OCI-LY7 (cell line): ENCODE results near the gene ARHGAP18. TPM values are rescaled to one million over a fixed set of nuclear protein-coding genes. Genes with fewer than 3 reads are reported as not detected.

Experiments
- BruUV-seq: library from RNA; stranded (reverse); fragments of 400-500 nt; replicated peaks from 2 replicates; lab custom pipeline; 2021; lab: Mats Ljungman, UMichigan
- CTCF ChIA-PET: fragments of 300-600 bp; sonication (Branson Sonifier 250); formaldehyde crosslinking; loops from one replicate; lab custom pipeline; 2022; ENCODE audit warnings: antibody characterized with exemption; ENCODE audit not compliant: unreplicated experiment; lab: Charles Lee
- POLR2A ChIA-PET: fragments of 300-600 bp; sonication (Branson Sonifier 250); formaldehyde crosslinking; loops from one replicate; lab custom pipeline; 2022; ENCODE audit warnings: antibody characterized with exemption; lab: Charles Lee
- DNase-seq: peaks from one replicate; pipeline ENCODE4 v3.0.0-alpha.2; 2015; ENCODE audit warnings: low spot score
- H2AFZ ChIP-seq: fragments of 200-600 bp; sonication (generic), shearing (Covaris generic); 2 replicates; pipeline ENCODE4 v1.6.1; 2014; ENCODE audit warnings: mild to moderate bottlenecking, antibody characterized with exemption, low read length, moderate library complexity
- H3K27ac ChIP-seq: fragments of 200-600 bp; sonication (generic); 2 replicates; pipeline ENCODE4 v1.5.1; 2014; ENCODE audit warnings: mixed run types, low read depth, mild to moderate bottlenecking, moderate library complexity, low read length, inconsistent platforms; ENCODE audit not compliant: poor library complexity, severe bottlenecking
- H3K36me3 ChIP-seq: fragments of 200-600 bp; sonication (generic); 2 replicates; pipeline ENCODE4 v1.6.1; 2014; ENCODE audit warnings: mild to moderate bottlenecking, antibody characterized with exemption, low read length, moderate library complexity, mixed read lengths; ENCODE audit not compliant: insufficient read depth
- H3K4me1 ChIP-seq: fragments of 200-600 bp; sonication (generic); 2 replicates; pipeline ENCODE4 v1.5.1; 2014; ENCODE audit warnings: mild to moderate bottlenecking, low read length; ENCODE audit not compliant: insufficient read depth, poor library complexity, severe bottlenecking
- H3K4me2 ChIP-seq: fragments of 200-600 bp; sonication (generic); 2 replicates; pipeline ENCODE4 v1.6.1; 2014; ENCODE audit warnings: mild to moderate bottlenecking, low read length
- H3K4me3 ChIP-seq: fragments of 200-600 bp; sonication (generic); 2 replicates; pipeline ENCODE4 v1.5.1; 2014; ENCODE audit warnings: mild to moderate bottlenecking, low read depth, low read length; ENCODE audit not compliant: poor library complexity, severe bottlenecking
- H3K79me2 ChIP-seq: fragments of 200-600 bp; sonication (generic); 2 replicates; pipeline ENCODE4 v1.6.1; 2016; ENCODE audit warnings: low read depth, mild to moderate bottlenecking, low read length, moderate library complexity, mixed read lengths; ENCODE audit not compliant: insufficient read depth
- H3K9me2 ChIP-seq: fragments of 200-600 bp; sonication (generic); 2 replicates; pipeline ENCODE4 v1.6.1; 2016; ENCODE audit warnings: mild to moderate bottlenecking, low read length, mixed read lengths; ENCODE audit not compliant: insufficient read depth
- H3K9me3 ChIP-seq: fragments of 200-600 bp; sonication (generic); 2 replicates; pipeline ENCODE4 v1.6.1; 2014; ENCODE audit warnings: mild to moderate bottlenecking, mixed run types, low read length, mixed read lengths
- H4K20me1 ChIP-seq: fragments of 200-600 bp; sonication (generic); 2 replicates; pipeline ENCODE4 v1.6.1; 2014; ENCODE audit warnings: mild to moderate bottlenecking, antibody characterized with exemption, low read length, moderate library complexity, mixed read lengths; ENCODE audit not compliant: insufficient read depth
- CTCF ChIP-seq: fragments of 200-600 bp; sonication (generic); conservative IDR thresholded peaks from 2 replicates; pipeline ENCODE4 v1.5.1; 2014; ENCODE audit warnings: mild to moderate bottlenecking, antibody characterized with exemption, low read length, moderate library complexity, mixed read lengths
- EZH2phosphoT487 ChIP-seq: fragments of 200-600 bp; sonication (generic); IDR thresholded peaks from 2 replicates; pipeline ENCODE4 v1.6.1; 2018; ENCODE audit warnings: low read depth, borderline replicate concordance, mild to moderate bottlenecking, mixed run types, antibody characterized with exemption, low read length, moderate library complexity, mixed read lengths
- intact Hi-C: fragments of 100-400 bp; cut with micrococcal nuclease; formaldehyde crosslinking; loops from one replicate; pipeline ENCODE4 v1.10.0; 2022; ENCODE audit not compliant: unreplicated experiment
- total RNA-seq, 2 experiments: library from RNA; depleted of rRNA in 1 of 2; stranded (reverse); fragments of >200 nt in 1 of 2; shearing (Covaris generic) in 1 of 2; gene quantifications; 2 replicates each; pipeline ENCODE4 v1.2.3, GENCODE V29; 2014 to 2022

The ARHGAP18 gene
- total RNA-seq, 2 experiments from 2014 or later: 4.8 to 7.5 TPM

DNA sequence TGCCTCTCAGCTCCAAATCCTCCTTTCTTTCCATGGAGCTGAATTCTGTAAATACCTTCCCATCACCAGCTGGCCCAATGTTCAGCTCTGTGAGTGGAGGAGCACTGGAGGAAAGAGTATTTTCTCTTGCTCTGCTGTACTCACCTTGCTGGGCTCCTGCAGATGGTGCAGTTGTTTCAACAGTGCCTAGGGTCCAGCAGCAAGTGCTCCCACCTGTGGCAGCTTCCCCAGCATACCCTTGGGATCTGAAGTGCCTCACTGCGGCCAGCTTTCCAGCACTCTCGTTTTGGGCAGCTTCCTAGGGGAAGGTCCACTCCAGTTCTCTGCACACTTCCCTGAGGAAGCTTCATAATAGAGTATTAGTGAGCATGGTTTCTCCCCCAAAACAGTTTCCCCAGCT is 170.9 kb downstream of the ARHGAP18 start:
- intact Hi-C loops: no loop called here
- ChIA-PET CTCF (no interaction called here), POLR2A (interaction anchor here (0.6 kb wide), 1 partner anchor 750 kb away, joined by 4 read pairs; no protein-coding TSS in a partner anchor)
- DNase-seq: no peak
- Histone ChIP-seq H3K9me2 (no peaks in the 10 kb centered on the region; the same call in 1 of the 2 replicates), H4K20me1 (no peaks in the 10 kb centered on the region), H3K4me1 (no peaks in the 10 kb centered on the region), H3K9me3 (no peaks in the 10 kb centered on the region), H3K36me3 (no peaks in the 10 kb centered on the region), H3K4me2 (no peak overlapping the region), H2AFZ (no peak overlapping the region), H3K79me2 (no peaks in the 10 kb centered on the region), H3K27ac (no peak overlapping the region), H3K4me3 (no peak overlapping the region)
- no TSS peak for BruUV-seq
- TF ChIP-seq EZH2phosphoT487: no peak
- no peak for TF ChIP-seq CTCF

- Histone ChIP-seq H4K20me1 (no peaks in the 10 kb centered on the region), H3K27ac (no peak overlapping the region), H3K79me2 (no peaks in the 10 kb centered on the region), H3K4me2 (no peak overlapping the region), H2AFZ (no peak overlapping the region), H3K36me3 (no peaks in the 10 kb centered on the region), H3K4me3 (no peak overlapping the region), H3K9me2 (no peaks in the 10 kb centered on the region), H3K9me3 (no peaks in the 10 kb centered on the region), H3K4me1 (no peaks in the 10 kb centered on the region)
- BruUV-seq: no TSS peak
- TF ChIP-seq EZH2phosphoT487 (no peak), CTCF (no peak)
- intact Hi-C loops: no loop called here
- DNase-seq: no peak
- POLR2A ChIA-PET: interaction anchor here (0.6 to 0.9 kb wide), 2 partner anchors 19 to 72 kb away, joined by 3 to 4 read pairs; no protein-coding TSS in a partner anchor
- CTCF ChIA-PET: no interaction called here
Measured at GRCh38 chr6:129536271-129536670, 173.7 kb downstream of the ARHGAP18 start.

GRCh38 chr6:129534926-129535325 is 175.1 kb downstream of the ARHGAP18 start:
- H3K4me1 ChIP-seq: no peaks in the 10 kb centered on the region
- no peak overlapping the region for H3K27ac ChIP-seq
- no peaks in the 10 kb centered on the region for H3K36me3 ChIP-seq
- no peak overlapping the region for H3K4me2 ChIP-seq
- DNase-seq: no peak
- TF ChIP-seq EZH2phosphoT487: no peak
- intact Hi-C loops: no loop called here
- ChIA-PET CTCF (no interaction called here), POLR2A (interaction anchor here (0.6 to 0.7 kb wide), 2 partner anchors 81 to 335 kb away, joined by 3 read pairs; no protein-coding TSS in a partner anchor)
- H3K79me2 ChIP-seq: no peaks in the 10 kb centered on the region
- H3K4me3 ChIP-seq: no peak overlapping the region
- no TSS peak for BruUV-seq
- H4K20me1 ChIP-seq: no peaks in the 10 kb centered on the region
- no peak overlapping the region for H2AFZ ChIP-seq
- no peaks in the 10 kb centered on the region for H3K9me2 ChIP-seq
- no peaks in the 10 kb centered on the region for H3K9me3 ChIP-seq

Other genes starting within 250 kb of the ARHGAP18 start
- not detected in 2 replicates for gene TMEM244, start 151.1 kb upstream of the ARHGAP18 start, total RNA-seq (2014; rRNA removed; shearing (Covaris generic))
- not detected in 2 replicates for gene TMEM244, start 151.1 kb upstream of the ARHGAP18 start, total RNA-seq (2022)